Measurements from ENCODE around the gene CCDC149.

CCDC149 gene

DNA sequence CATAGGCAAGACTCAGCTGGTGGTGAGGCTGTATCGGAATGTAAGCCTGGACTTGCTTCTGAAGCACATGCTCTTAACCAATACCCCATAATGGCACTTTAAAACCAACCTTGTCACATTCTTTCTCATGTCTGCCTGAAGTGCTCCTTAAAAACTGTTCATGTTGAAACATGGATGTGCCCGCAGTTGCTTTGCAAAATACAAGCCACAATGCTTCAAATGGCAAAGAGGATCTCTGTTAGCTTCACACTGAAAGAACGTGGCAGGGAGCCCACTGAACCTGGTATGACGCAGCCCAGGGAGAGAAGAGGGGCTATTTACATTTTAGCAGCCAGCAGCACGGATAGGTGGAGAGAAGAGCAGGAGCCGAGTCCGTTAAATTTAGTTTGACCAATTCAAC is 88.1 kb downstream of the CCDC149 start:
- no peak for DNase-seq (ENCODE audit: low read depth)
- TF ChIP-seq, protein P1, sequence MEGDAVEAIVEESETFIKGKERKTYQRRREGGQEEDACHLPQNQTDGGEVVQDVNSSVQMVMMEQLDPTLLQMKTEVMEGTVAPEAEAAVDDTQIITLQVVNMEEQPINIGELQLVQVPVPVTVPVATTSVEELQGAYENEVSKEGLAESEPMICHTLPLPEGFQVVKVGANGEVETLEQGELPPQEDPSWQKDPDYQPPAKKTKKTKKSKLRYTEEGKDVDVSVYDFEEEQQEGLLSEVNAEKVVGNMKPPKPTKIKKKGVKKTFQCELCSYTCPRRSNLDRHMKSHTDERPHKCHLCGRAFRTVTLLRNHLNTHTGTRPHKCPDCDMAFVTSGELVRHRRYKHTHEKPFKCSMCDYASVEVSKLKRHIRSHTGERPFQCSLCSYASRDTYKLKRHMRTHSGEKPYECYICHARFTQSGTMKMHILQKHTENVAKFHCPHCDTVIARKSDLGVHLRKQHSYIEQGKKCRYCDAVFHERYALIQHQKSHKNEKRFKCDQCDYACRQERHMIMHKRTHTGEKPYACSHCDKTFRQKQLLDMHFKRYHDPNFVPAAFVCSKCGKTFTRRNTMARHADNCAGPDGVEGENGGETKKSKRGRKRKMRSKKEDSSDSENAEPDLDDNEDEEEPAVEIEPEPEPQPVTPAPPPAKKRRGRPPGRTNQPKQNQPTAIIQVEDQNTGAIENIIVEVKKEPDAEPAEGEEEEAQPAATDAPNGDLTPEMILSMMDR (conservative IDR thresholded peaks at IDR 0.05; ENCODE audit: low read depth, low read length): no peak
- no peak overlapping the region for H3K4me3 ChIP-seq (ENCODE audit: low read depth, low read length)

DNA sequence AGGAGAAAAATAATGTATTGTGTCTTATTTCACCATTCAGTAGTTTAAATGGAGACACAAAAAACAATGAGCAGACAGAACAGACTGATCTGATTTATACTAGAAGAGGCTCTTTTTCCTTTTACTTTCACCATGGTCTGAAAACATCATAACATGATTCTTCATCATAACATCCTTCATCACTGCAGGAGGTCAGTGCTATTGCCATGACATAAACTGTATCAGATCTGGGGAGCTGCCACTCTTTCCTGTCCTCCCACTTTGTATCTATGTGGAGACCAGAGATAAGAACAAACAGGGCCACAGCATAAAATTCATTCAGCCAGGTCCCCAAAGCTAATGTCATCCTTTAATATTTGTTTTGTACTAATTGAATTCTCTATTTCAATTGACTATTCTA is 92.3 kb downstream of the CCDC149 start:
- TF ChIP-seq, protein P1 (conservative IDR thresholded peaks at IDR 0.05; ENCODE audit: low read depth, low read length): no peak
- H3K4me3 ChIP-seq (ENCODE audit: low read depth, low read length): no peak overlapping the region
- DNase-seq (ENCODE audit: low read depth): peak; percentile 11

DNA sequence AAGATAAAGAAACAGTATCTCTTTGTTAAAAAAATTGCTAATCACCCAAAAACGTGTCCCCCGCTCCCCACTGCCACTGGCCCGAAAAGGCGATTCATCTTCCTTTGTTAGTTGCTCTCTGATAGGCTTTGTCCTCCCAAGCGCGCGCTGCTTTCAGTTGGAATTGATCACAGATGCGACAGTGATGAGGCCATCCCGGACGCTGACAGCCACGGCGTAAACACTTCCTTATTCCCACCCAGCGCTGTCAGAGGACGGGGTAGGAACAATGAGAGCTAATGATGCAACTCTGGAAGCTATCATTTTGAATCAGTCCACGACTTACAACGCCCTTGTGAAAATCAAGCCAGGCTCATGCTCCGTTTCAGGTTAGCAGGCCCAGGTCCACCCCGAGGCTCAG is 96.0 kb downstream of the CCDC149 start:
- no peak for DNase-seq (ENCODE audit: low read depth)
- TF ChIP-seq, protein P1 (conservative IDR thresholded peaks at IDR 0.05; ENCODE audit: low read depth, low read length): no peak
- no peak overlapping the region for H3K4me3 ChIP-seq (ENCODE audit: low read depth, low read length)

DNA sequence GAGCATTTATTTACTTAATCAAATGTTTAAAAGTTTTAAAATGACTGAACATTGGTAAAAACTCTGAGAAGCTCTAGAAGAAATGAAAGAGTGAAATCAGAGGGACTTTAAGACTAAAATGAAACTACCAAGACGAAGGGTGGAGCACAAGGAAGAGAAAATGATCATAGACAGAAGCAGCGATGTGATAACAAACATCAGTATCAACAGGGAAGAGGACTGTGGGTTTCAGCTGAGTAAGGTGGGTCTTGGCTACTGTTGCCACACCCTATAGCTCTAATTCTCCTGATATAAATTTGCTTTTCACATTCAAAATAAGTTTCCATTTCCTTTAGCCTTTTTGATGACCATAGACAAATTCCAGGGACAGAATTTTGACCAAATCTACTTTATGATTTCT is 99.1 kb downstream of the CCDC149 start:
- H3K4me3 ChIP-seq (ENCODE audit: low read depth, low read length): no peak overlapping the region
- no peak for DNase-seq (ENCODE audit: low read depth)
- TF ChIP-seq, protein P1 (conservative IDR thresholded peaks at IDR 0.05; ENCODE audit: low read depth, low read length): no peak

DNA sequence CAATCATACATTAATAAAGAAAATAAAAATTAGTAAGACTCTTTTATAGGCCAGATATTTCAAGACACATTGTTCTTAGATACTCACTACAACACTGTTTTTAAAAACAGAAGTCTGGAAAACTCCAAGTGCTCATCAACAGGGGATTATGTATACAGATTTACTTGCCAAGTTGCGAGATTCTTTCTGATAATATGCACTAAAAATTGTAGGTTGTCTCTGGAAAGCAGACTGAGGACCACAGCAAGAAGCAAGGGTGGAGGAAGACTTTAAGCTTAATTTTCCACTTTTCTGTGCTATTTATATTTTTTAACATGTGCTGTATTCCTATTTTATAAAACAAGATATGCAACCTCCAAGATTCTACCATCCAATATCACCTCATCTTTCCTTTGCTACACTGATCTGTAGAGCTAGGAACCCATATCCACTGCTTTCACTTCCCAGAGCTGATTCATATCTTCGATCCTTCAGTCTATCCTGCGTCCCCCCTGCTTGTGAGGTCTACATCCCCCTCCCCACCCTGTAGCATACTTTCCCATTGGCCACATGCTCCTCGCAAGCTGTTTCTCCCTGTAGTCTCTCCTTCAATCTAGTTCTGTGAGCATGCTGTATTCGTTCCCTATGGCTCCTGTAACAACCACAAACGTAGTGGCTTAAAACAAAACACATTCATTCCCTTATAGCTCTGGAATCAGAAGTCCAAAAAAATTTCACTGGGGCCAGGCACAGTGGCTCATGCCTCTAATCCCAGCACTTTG is 101.8 kb downstream of the CCDC149 start:
- no peak for DNase-seq (ENCODE audit: low read depth)
- no peak overlapping the region for H3K4me3 ChIP-seq (ENCODE audit: low read depth, low read length)
- TF ChIP-seq, protein P1 (conservative IDR thresholded peaks at IDR 0.05; ENCODE audit: low read depth, low read length): no peak

DNA sequence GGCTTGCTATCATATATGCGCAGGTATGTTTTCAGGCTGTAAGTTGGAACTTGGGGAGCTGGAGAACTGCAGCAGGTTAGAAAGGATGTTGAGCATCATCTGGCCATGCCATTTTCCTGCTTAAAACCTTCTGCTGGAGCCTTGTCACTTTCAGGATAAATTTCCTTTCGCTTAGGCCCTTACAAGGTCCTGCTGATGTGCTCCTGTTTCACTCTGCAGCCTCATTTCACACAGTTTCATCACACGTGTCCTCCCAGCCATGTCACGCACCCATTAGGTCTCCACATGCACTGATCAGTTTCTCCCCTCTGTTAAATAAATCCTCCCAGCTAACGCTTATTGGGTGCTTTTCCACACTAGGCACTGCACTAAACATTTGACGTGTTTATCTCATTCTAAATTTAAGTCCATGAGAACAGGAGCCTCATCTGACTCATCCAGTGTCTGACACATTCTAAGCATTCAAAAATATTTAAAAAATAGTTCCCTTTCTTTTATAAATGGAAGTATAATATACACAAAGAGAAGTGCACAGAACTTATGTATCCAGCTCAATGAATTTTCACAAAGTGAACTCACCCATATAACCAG is 102.9 kb downstream of the CCDC149 start:
- TF ChIP-seq, protein P1 (conservative IDR thresholded peaks at IDR 0.05; ENCODE audit: low read depth, low read length): no peak
- H3K4me3 ChIP-seq (ENCODE audit: low read depth, low read length): no peak overlapping the region
- DNase-seq (ENCODE audit: low read depth): peak; percentile 46

DNA sequence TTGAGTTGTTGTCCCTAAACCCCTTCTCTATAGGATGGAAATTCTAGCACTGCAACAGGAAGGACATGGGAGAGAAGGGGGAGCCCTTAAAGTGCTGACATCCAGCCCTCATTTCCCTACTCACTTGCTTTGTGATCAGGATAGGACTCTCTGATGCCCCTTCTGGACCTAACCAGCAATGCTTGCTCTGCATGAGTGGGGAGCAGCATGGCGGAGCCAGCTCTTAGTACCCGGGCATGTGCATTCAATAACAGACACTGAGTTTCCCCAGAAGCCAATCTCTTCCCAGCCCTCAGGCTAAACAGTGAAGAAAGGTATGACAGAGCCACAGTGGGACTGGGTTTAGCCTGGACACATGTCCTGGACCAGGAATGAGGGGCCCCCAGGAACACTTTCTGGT is 103.5 kb downstream of the CCDC149 start:
- TF ChIP-seq, protein P1 (conservative IDR thresholded peaks at IDR 0.05; ENCODE audit: low read depth, low read length): peak; percentile 39
- peak; percentile 17 for DNase-seq (ENCODE audit: low read depth)

More for the DNA sequence above, 103.5 kb downstream of the CCDC149 start:
- H3K4me3 ChIP-seq (ENCODE audit: low read depth, low read length): no peak overlapping the region
